HG03520 (cell line): ENCODE results near the gene IQSEC2.

Experiments
- ATAC-seq: cut with Tn5 transposase; IDR thresholded peaks from one replicate; pipeline ENCODE4 v1.9.1; 2021; ENCODE audit warnings: mild to moderate bottlenecking, moderate library complexity; ENCODE audit not compliant: unreplicated experiment

The IQSEC2 gene

GRCh38 chrX:53249408-53250042, 31.9 kb downstream of the IQSEC2 start:
- no peak for ATAC-seq

DNA sequence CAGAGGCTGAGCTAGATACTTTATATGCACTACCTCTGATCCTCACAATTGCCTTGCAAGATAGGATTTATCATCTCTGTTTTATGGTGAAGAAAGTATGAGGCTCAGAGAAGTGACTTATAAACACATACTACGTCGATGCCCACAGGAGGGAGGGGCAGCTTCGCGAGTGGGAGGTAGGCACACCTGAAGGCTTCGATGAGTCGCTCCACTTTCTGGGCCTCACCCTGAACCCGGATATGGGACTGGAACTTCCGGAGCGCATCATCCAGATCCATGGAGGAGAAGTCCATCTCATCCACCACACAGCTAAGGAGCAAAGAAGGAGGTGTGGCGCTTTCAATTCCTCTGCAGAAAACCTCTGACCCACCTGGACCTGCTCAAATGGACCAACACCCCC, 33.5 kb downstream of the IQSEC2 start:
- no peak for ATAC-seq

DNA sequence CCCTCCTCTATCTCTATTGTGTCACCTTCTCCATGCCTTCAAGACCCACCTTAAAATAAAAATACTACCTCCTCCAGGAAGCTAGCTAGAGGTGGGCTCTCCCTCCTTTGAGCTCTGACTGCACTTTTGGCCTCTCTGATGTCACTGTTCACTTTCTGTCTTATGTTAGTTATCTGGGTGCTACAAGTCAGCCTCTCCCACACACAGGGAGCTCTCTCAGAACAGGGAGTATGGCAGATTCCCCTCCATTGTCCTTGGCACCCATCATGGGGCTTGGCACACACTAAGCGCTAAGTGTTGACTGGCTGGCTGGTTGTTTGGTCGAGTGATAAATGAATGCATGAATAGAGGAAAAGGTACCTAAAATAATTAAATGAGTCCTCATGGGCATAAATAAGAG, 35.2 kb downstream of the IQSEC2 start:
- ATAC-seq: no peak

GRCh38 chrX:53244610-53245009, 36.8 kb downstream of the IQSEC2 start:
- ATAC-seq: no peak

- ATAC-seq: no peak
These were observed 39.1 kb downstream of the IQSEC2 start for GRCh38 chrX:53242310-53242709.

- no peak for ATAC-seq
These were observed 39.8 kb downstream of the IQSEC2 start for GRCh38 chrX:53241558-53241957.

GRCh38 chrX:53239474-53239873, 41.9 kb downstream of the IQSEC2 start:
- peak; percentile 48 for ATAC-seq

DNA sequence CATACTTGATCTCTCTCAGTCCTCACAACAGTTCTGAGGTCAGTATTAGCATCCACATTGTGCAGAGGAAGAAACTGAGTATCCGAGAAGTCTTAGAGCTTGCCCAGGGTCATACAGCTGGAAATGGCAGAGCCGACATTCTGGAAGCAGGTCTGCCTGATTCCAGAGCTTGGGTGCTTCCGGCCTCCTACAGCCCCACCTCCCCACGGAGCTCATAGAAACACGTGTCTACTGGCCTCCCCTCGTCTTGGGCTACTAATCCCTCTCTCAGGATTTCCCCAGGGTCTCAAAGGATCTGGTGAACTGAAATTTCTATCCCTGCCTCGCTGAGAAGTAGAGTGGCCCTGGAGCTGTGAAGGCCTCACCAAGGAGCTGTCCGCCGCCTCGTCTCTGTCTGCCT, 44.3 kb downstream of the IQSEC2 start:
- ATAC-seq: no peak

- no peak for ATAC-seq
These were observed 45.2 kb downstream of the IQSEC2 start for GRCh38 chrX:53236025-53236679.

GRCh38 chrX:53235566-53235965, 45.8 kb downstream of the IQSEC2 start:
- ATAC-seq: no peak

- no peak for ATAC-seq
These were observed 46.9 kb downstream of the IQSEC2 start for GRCh38 chrX:53234484-53234883.

- ATAC-seq: no peak
These were observed 47.8 kb downstream of the IQSEC2 start for GRCh38 chrX:53233536-53233935.

DNA sequence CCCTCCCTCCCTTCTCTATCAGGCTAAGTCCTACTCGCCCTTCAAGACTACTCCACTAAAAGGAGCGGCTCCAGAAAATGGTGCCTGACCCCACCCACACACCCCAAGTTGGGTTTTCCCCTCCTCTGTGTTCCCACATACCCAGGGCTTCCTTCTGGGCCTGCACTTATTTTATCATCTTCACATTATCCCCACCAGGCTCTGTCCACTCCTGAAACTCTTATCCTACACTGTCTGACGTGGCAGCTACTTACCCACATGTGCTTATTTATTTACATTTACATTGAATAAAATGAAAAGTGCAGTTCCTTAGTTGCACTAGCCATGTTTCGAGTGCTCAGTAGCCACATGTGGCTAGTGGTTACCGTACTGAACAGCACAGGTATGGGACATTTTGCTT, 51.3 kb downstream of the IQSEC2 start:
- ATAC-seq: no peak

DNA sequence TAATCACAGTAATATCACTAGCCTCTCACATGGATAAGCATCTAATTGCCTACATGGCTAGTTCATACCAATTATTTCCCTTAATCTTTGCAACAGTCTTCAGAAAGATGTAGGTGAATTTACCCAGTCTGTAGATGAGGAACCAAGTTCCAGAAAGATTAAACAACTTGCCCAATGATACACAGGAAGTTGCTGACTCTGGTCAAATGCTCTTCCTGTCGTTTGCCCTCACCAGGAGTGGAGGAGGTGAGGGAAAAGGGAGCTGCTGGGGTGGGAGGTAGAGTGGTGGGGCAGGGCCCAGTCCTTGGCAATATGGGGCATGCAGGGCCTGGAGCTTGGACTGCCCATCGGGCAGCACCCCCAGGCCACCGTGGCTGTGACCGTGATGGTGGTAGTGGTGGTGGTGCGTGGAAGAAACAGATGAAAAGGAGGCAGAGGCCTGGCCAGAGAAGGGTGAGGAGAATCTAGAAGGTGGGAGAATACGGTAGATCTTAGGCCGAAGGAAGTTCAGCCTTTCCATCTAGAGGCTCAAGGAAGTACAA, 54.1 kb downstream of the IQSEC2 start:
- ATAC-seq: no peak

- ATAC-seq: peak; percentile 82
These were observed 56.3 kb downstream of the IQSEC2 start, which contains the start of gene KDM5C for GRCh38 chrX:53224860-53225797. TSS of gene KDM5C (minus strand) at chrX:53225207. CDS start at chrX:53224889, 318 bp downstream.

- ATAC-seq: no peak
These were observed 57.2 kb downstream of the IQSEC2 start for GRCh38 chrX:53223955-53224859.

GRCh38 chrX:53223068-53223693, 58.2 kb downstream of the IQSEC2 start:
- ATAC-seq: no peak
